ENCODE results near the gene DHRS11.

The DHRS11 gene

GRCh38 chr17:36608280-36608679 is 16.6 kb downstream of the DHRS11 start:
- peaks cover 14% of the 10 kb centered on the region for H3K79me1 ChIP-seq (ENCODE audit: low read length)
- no peak overlapping the region for H2BK120ac ChIP-seq (ENCODE audit: low read depth, low read length)
- no peak overlapping the region for H4K5ac ChIP-seq (ENCODE audit: low read length)
- H2BK15ac ChIP-seq (replicated peaks; ENCODE audit: low read depth), result no peak overlapping the region
- H3K4ac ChIP-seq (ENCODE audit: low read depth, low read length), result no peak overlapping the region
- no peak overlapping the region for H4K8ac ChIP-seq (ENCODE audit: low read depth, low read length)
- H3K18ac ChIP-seq (ENCODE audit: low read length), result no peak overlapping the region
- H3K4me2 ChIP-seq (ENCODE audit: low read length), result no peak overlapping the region
- H3K4me3 ChIP-seq (ENCODE audit: low read length), result no peak overlapping the region
- no peak overlapping the region for H2BK5ac ChIP-seq (ENCODE audit: low read length)
- no peak overlapping the region for H3K23ac ChIP-seq (ENCODE audit: low read length)
- H3K79me2 ChIP-seq (ENCODE audit: control insufficient read depth, insufficient read depth, low read length), result peaks cover 5% of the 10 kb centered on the region
- no peak for DNase-seq
- no peak overlapping the region for H3K27ac ChIP-seq (ENCODE audit: low read depth, low read length)
- H2AK5ac ChIP-seq (ENCODE audit: low read length), result no peak overlapping the region
- peaks cover 11% of the 10 kb centered on the region for H3K4me1 ChIP-seq (ENCODE audit: control insufficient read depth, low read depth, low read length)
- no peak overlapping the region for H3K56ac ChIP-seq (ENCODE audit: low read length)
- no CpG with 5 or more reads among the region's 7 CpGs for WGBS (ENCODE audit: extremely low coverage, insufficient coverage, low lambda C conversion rate)
- no peaks in the 10 kb centered on the region for H3K36me3 ChIP-seq (ENCODE audit: control insufficient read depth, insufficient read depth, low read length)
- H3K9ac ChIP-seq (ENCODE audit: low read length), result no peak overlapping the region
- no peaks in the 10 kb centered on the region for H3K27me3 ChIP-seq (ENCODE audit: insufficient read depth, low read length, poor library complexity)

- Histone ChIP-seq H3K36me3 (ENCODE audit: control insufficient read depth, insufficient read depth, low read length) (no peaks in the 10 kb centered on the region), H3K4me3 (ENCODE audit: low read length) (no peak overlapping the region), H2BK15ac (replicated peaks; ENCODE audit: low read depth) (no peak overlapping the region), H3K18ac (ENCODE audit: low read length) (no peak overlapping the region), H3K4me2 (ENCODE audit: low read length) (no peak overlapping the region), H3K79me2 (ENCODE audit: control insufficient read depth, insufficient read depth, low read length) (peaks cover 3% of the 10 kb centered on the region), H4K8ac (ENCODE audit: low read depth, low read length) (no peak overlapping the region), H3K4me1 (ENCODE audit: control insufficient read depth, low read depth, low read length) (peaks cover 18% of the 10 kb centered on the region), H3K79me1 (ENCODE audit: low read length) (peaks cover 11% of the 10 kb centered on the region), H2AK5ac (ENCODE audit: low read length) (no peak overlapping the region), H2BK5ac (ENCODE audit: low read length) (no peak overlapping the region), H4K5ac (ENCODE audit: low read length) (no peak overlapping the region), H3K23ac (ENCODE audit: low read length) (no peak overlapping the region), H3K56ac (ENCODE audit: low read length) (no peak overlapping the region), H3K9ac (ENCODE audit: low read length) (no peak overlapping the region), H3K27me3 (ENCODE audit: insufficient read depth, low read length, poor library complexity) (no peaks in the 10 kb centered on the region), H3K27ac (ENCODE audit: low read depth, low read length) (no peak overlapping the region), H3K4ac (ENCODE audit: low read depth, low read length) (no peak overlapping the region), H2BK120ac (ENCODE audit: low read depth, low read length) (no peak overlapping the region)
- WGBS (ENCODE audit: extremely low coverage, insufficient coverage, low lambda C conversion rate), result no CpG with 5 or more reads among the region's 24 CpGs
- peak; percentile 78 for DNase-seq
Measured at GRCh38 chr17:36608794-36609497, 17.3 kb downstream of the DHRS11 start.

GRCh38 chr17:36609498-36609862 is 17.8 kb downstream of the DHRS11 start:
- H3K4me3 ChIP-seq (ENCODE audit: low read length), result no peak overlapping the region
- H2BK120ac ChIP-seq (ENCODE audit: low read depth, low read length), result no peak overlapping the region
- H3K27ac ChIP-seq (ENCODE audit: low read depth, low read length), result no peak overlapping the region
- DNase-seq, result no peak
- no peaks in the 10 kb centered on the region for H3K79me2 ChIP-seq (ENCODE audit: control insufficient read depth, insufficient read depth, low read length)
- H3K27me3 ChIP-seq (ENCODE audit: insufficient read depth, low read length, poor library complexity), result no peaks in the 10 kb centered on the region
- no peak overlapping the region for H3K4me2 ChIP-seq (ENCODE audit: low read length)
- H2BK5ac ChIP-seq (ENCODE audit: low read length), result no peak overlapping the region
- no peak overlapping the region for H2BK15ac ChIP-seq (replicated peaks; ENCODE audit: low read depth)
- H3K9ac ChIP-seq (ENCODE audit: low read length), result no peak overlapping the region
- no peak overlapping the region for H4K8ac ChIP-seq (ENCODE audit: low read depth, low read length)
- H3K79me1 ChIP-seq (ENCODE audit: low read length), result peaks cover 7% of the 10 kb centered on the region
- no peaks in the 10 kb centered on the region for H3K36me3 ChIP-seq (ENCODE audit: control insufficient read depth, insufficient read depth, low read length)
- H3K23ac ChIP-seq (ENCODE audit: low read length), result no peak overlapping the region
- no peak overlapping the region for H3K18ac ChIP-seq (ENCODE audit: low read length)
- H3K4me1 ChIP-seq (ENCODE audit: control insufficient read depth, low read depth, low read length), result peaks cover 19% of the 10 kb centered on the region
- H3K4ac ChIP-seq (ENCODE audit: low read depth, low read length), result no peak overlapping the region
- no peak overlapping the region for H2AK5ac ChIP-seq (ENCODE audit: low read length)
- no peak overlapping the region for H4K5ac ChIP-seq (ENCODE audit: low read length)
- no peak overlapping the region for H3K56ac ChIP-seq (ENCODE audit: low read length)
- WGBS (ENCODE audit: extremely low coverage, insufficient coverage, low lambda C conversion rate), result no CpG with 5 or more reads among the region's 7 CpGs

GRCh38 chr17:36610474-36610873 is 18.8 kb downstream of the DHRS11 start:
- no peak overlapping the region for H3K4me2 ChIP-seq (ENCODE audit: low read length)
- H3K4me3 ChIP-seq (ENCODE audit: low read length), result no peak overlapping the region
- H3K4me1 ChIP-seq (ENCODE audit: control insufficient read depth, low read depth, low read length), result peaks cover 24% of the 10 kb centered on the region
- H4K8ac ChIP-seq (ENCODE audit: low read depth, low read length), result no peak overlapping the region
- no peak overlapping the region for H3K56ac ChIP-seq (ENCODE audit: low read length)
- H3K27ac ChIP-seq (ENCODE audit: low read depth, low read length), result no peak overlapping the region
- H2BK5ac ChIP-seq (ENCODE audit: low read length), result no peak overlapping the region
- H2BK120ac ChIP-seq (ENCODE audit: low read depth, low read length), result no peak overlapping the region
- peaks cover 7% of the 10 kb centered on the region for H3K79me1 ChIP-seq (ENCODE audit: low read length)
- no peak for DNase-seq
- no peaks in the 10 kb centered on the region for H3K36me3 ChIP-seq (ENCODE audit: control insufficient read depth, insufficient read depth, low read length)
- no peak overlapping the region for H3K18ac ChIP-seq (ENCODE audit: low read length)
- WGBS (ENCODE audit: extremely low coverage, insufficient coverage, low lambda C conversion rate), result no CpG with 5 or more reads among the region's 6 CpGs
- no peak overlapping the region for H3K9ac ChIP-seq (ENCODE audit: low read length)
- H2BK15ac ChIP-seq (replicated peaks; ENCODE audit: low read depth), result no peak overlapping the region
- no peaks in the 10 kb centered on the region for H3K79me2 ChIP-seq (ENCODE audit: control insufficient read depth, insufficient read depth, low read length)
- no peak overlapping the region for H4K5ac ChIP-seq (ENCODE audit: low read length)
- H3K4ac ChIP-seq (ENCODE audit: low read depth, low read length), result no peak overlapping the region
- no peaks in the 10 kb centered on the region for H3K27me3 ChIP-seq (ENCODE audit: insufficient read depth, low read length, poor library complexity)
- H2AK5ac ChIP-seq (ENCODE audit: low read length), result no peak overlapping the region
- H3K23ac ChIP-seq (ENCODE audit: low read length), result no peak overlapping the region

- peaks cover 24% of the 10 kb centered on the region for H3K4me1 ChIP-seq (ENCODE audit: control insufficient read depth, low read depth, low read length)
- H2BK5ac ChIP-seq (ENCODE audit: low read length), result no peak overlapping the region
- no peak overlapping the region for H3K56ac ChIP-seq (ENCODE audit: low read length)
- no peak overlapping the region for H3K4me3 ChIP-seq (ENCODE audit: low read length)
- H3K79me1 ChIP-seq (ENCODE audit: low read length), result peaks cover 2% of the 10 kb centered on the region
- H3K27ac ChIP-seq (ENCODE audit: low read depth, low read length), result no peak overlapping the region
- no peak overlapping the region for H4K5ac ChIP-seq (ENCODE audit: low read length)
- H2AK5ac ChIP-seq (ENCODE audit: low read length), result no peak overlapping the region
- H3K4me2 ChIP-seq (ENCODE audit: low read length), result no peak overlapping the region
- no peak overlapping the region for H4K8ac ChIP-seq (ENCODE audit: low read depth, low read length)
- H2BK120ac ChIP-seq (ENCODE audit: low read depth, low read length), result no peak overlapping the region
- H3K79me2 ChIP-seq (ENCODE audit: control insufficient read depth, insufficient read depth, low read length), result no peaks in the 10 kb centered on the region
- DNase-seq, result no peak
- H3K23ac ChIP-seq (ENCODE audit: low read length), result no peak overlapping the region
- no peak overlapping the region for H3K18ac ChIP-seq (ENCODE audit: low read length)
- WGBS (ENCODE audit: extremely low coverage, insufficient coverage, low lambda C conversion rate), result no CpG with 5 or more reads among the region's 9 CpGs
- no peak overlapping the region for H3K4ac ChIP-seq (ENCODE audit: low read depth, low read length)
- H3K27me3 ChIP-seq (ENCODE audit: insufficient read depth, low read length, poor library complexity), result no peaks in the 10 kb centered on the region
- H2BK15ac ChIP-seq (replicated peaks; ENCODE audit: low read depth), result no peak overlapping the region
- no peaks in the 10 kb centered on the region for H3K36me3 ChIP-seq (ENCODE audit: control insufficient read depth, insufficient read depth, low read length)
- H3K9ac ChIP-seq (ENCODE audit: low read length), result no peak overlapping the region
Measured at GRCh38 chr17:36611345-36612072, 19.8 kb downstream of the DHRS11 start.
